Neural crest cell (in vitro differentiated cells): ENCODE results near the gene ATP9B. TPM values are rescaled to one million over a fixed set of nuclear protein-coding genes. Genes with fewer than 3 reads are reported as not detected.
A peak's percentile ranks its signal among the peaks of the same experiment; 100 is the strongest.

Source experiments
- DNase-seq: peaks from one replicate; pipeline ENCODE4 v3.0.0; 2021; ENCODE audit warnings: low read depth, mixed read lengths, low spot score
- H3K27ac Mint-ChIP-seq: one replicate; pipeline ENCODE4 v1.8.0; 2021; ENCODE audit warnings: mild to moderate bottlenecking, mixed read lengths; ENCODE audit not compliant: unreplicated experiment
- H3K27me3 Mint-ChIP-seq: 2 replicates; pipeline ENCODE4 v1.8.0; 2021; ENCODE audit warnings: low read depth, mild to moderate bottlenecking, mixed read lengths
- H3K36me3 Mint-ChIP-seq: 2 replicates; pipeline ENCODE4 v1.8.0; 2021; ENCODE audit warnings: low read depth, mild to moderate bottlenecking, mixed read lengths
- H3K4me1 Mint-ChIP-seq: 2 replicates; pipeline ENCODE4 v1.8.0; 2021; ENCODE audit warnings: mixed read lengths
- H3K4me3 Mint-ChIP-seq: one replicate; pipeline ENCODE4 v1.8.0; 2021; ENCODE audit warnings: mild to moderate bottlenecking, mixed read lengths
- H3K9me3 Mint-ChIP-seq: 2 replicates; pipeline ENCODE4 v1.8.0; 2021; ENCODE audit warnings: mixed read lengths
- total RNA-seq: library from RNA; stranded (reverse); gene quantifications from 2 replicates; pipeline ENCODE4 v1.2.1, GENCODE V29; 2021
- TF ChIP-seq, protein P1 (sequence below): fragments of 200-600 bp; sonication (generic); conservative IDR thresholded peaks from 2 replicates; pipeline ENCODE4 v1.5.0; 2021; ENCODE audit warnings: antibody characterized with exemption, mild to moderate bottlenecking

ATP9B gene
- total RNA-seq, 1 donor from 2014 or later: 32.9 TPM

DNA sequence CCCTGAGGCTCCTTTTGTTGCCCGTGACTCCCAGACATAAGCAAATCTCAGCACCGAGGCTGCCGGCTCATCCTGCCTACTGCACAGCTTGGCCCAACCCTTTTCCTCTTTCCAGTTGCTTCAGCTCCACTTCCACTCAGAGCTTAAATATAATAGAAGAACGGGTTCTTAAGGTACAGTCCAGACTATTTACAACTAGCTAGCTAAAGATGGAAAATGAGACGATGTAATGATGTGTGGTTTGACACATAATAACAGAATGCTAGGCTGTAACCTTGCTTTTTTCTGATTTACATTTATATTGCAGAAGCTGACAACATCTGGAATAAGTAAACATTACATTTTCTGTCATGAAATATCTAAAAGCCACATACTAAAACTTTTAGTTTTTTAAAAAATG, 26.9 kb upstream of the ATP9B start:
- TF ChIP-seq, protein P1, sequence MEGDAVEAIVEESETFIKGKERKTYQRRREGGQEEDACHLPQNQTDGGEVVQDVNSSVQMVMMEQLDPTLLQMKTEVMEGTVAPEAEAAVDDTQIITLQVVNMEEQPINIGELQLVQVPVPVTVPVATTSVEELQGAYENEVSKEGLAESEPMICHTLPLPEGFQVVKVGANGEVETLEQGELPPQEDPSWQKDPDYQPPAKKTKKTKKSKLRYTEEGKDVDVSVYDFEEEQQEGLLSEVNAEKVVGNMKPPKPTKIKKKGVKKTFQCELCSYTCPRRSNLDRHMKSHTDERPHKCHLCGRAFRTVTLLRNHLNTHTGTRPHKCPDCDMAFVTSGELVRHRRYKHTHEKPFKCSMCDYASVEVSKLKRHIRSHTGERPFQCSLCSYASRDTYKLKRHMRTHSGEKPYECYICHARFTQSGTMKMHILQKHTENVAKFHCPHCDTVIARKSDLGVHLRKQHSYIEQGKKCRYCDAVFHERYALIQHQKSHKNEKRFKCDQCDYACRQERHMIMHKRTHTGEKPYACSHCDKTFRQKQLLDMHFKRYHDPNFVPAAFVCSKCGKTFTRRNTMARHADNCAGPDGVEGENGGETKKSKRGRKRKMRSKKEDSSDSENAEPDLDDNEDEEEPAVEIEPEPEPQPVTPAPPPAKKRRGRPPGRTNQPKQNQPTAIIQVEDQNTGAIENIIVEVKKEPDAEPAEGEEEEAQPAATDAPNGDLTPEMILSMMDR: no peak
- no peak for DNase-seq
- Mint-ChIP-seq H3K27ac (no peak overlapping the region), H3K27me3 (no peaks in the 10 kb centered on the region), H3K4me1 (no peaks in the 10 kb centered on the region), H3K36me3 (no peaks in the 10 kb centered on the region), H3K4me3 (no peak overlapping the region), H3K9me3 (peaks cover 12% of the 10 kb centered on the region)

DNA sequence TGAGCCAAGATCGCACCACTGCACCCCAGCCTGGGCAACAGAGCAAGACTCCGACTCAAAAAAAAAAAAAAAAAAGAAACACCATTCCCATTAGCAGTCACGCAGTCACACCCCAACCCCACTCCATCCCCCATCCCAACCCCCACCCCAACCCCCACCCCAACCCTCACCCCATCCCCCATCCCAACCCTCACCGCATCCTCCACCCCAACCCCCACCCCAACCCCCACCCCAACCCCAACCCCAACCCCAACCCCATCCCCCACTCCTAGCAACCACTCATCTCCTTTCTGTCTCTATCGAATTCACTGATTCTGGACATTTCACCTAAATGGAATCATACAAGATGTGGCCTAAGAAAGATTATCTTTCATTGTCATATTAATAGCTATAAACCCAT, 25.9 kb upstream of the ATP9B start:
- TF ChIP-seq, protein P1: no peak
- no peaks in the 10 kb centered on the region for H3K4me1 Mint-ChIP-seq
- H3K27me3 Mint-ChIP-seq: no peaks in the 10 kb centered on the region
- no peaks in the 10 kb centered on the region for H3K36me3 Mint-ChIP-seq
- DNase-seq: no peak
- H3K9me3 Mint-ChIP-seq: peaks cover 12% of the 10 kb centered on the region
- H3K4me3 Mint-ChIP-seq: no peak overlapping the region
- H3K27ac Mint-ChIP-seq: no peak overlapping the region

GRCh38 chr18:79046522-79046921, 22.7 kb upstream of the ATP9B start:
- Mint-ChIP-seq H3K36me3 (no peaks in the 10 kb centered on the region), H3K4me3 (no peak overlapping the region), H3K9me3 (peaks cover 2% of the 10 kb centered on the region), H3K4me1 (no peaks in the 10 kb centered on the region), H3K27ac (no peak overlapping the region), H3K27me3 (no peaks in the 10 kb centered on the region)
- no peak for DNase-seq
- TF ChIP-seq, protein P1: no peak

DNA sequence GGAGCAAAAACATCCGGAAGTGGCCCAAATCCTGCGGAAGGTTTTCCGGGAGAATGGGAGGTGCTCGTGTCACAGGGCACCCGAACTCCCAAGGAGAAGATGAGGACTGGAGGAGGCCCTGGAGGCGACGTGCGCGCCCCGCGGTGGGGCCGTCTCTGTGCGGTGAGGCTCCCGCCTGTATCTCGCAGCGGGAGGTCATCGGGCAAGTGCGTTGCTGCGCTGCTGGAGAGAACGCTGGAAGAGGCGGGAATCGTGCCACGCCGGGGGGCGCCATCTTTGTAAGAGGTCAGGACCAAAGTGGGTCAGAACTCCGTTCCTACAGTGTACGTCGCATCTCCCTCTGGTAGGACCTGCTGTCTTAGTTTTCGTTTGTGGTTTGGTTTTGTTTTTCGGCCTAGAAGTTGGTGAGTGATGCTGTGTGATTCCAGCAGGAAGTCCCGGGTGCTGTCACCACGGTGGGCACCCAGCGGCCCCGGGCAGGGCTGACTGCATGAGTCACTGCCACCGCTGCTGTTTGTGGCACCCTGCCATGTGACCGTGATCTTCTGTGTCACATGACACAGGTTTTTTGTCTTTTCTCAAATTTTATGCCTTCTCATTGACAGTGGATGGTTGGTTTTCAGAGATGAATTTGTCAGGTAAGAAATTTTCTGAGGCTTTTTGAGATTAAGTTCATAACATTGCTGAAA, 21.5 kb upstream of the ATP9B start:
- Mint-ChIP-seq H3K4me1 (no peaks in the 10 kb centered on the region), H3K4me3 (no peak overlapping the region), H3K27me3 (no peaks in the 10 kb centered on the region), H3K27ac (peak overlapping the region; percentile 14), H3K9me3 (peaks cover 2% of the 10 kb centered on the region), H3K36me3 (no peaks in the 10 kb centered on the region)
- no peak for DNase-seq
- TF ChIP-seq, protein P1: no peak

DNA sequence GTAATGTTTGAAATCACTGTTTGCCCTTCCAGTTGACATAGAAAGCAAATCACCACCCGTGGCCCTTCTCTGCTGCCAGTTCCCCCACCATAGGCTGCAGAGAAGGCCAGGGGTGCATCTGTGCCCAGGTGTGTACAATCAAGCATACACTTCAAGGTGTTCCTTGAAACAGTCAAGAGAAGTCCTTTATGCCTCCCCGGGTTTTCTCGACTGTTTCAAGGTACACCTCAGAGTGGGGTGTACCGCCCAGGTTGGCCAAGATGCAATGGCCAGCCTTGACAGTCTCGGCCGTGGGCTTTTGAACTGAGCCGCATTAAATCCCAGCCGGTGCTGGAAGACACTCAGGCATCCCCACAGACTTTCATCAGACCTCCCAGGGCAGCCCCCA, 21.0 kb upstream of the ATP9B start:
- DNase-seq: no peak
- H3K4me1 Mint-ChIP-seq: no peaks in the 10 kb centered on the region
- TF ChIP-seq, protein P1: no peak
- H3K27me3 Mint-ChIP-seq: peaks cover 1% of the 10 kb centered on the region
- H3K36me3 Mint-ChIP-seq: no peaks in the 10 kb centered on the region
- H3K27ac Mint-ChIP-seq: no peak overlapping the region
- no peaks in the 10 kb centered on the region for H3K9me3 Mint-ChIP-seq
- H3K4me3 Mint-ChIP-seq: no peak overlapping the region
